Left lung (tissue), 10 donors: Measurements from ENCODE around the gene MED26. TPM values are rescaled to one million over a fixed set of nuclear protein-coding genes. Genes with fewer than 3 reads are reported as not detected.
A peak's percentile ranks its signal among the peaks of the same experiment; 100 is the strongest.

ENCODE experiments used
- ATAC-seq: fragments of 200-7000 bp; cut with Tn5 transposase; one replicate; pipeline ENCODE4 v1.9.1; 2020; ENCODE audit warnings: moderate library complexity
- DNase-seq, 4 donors: peaks; one replicate each; pipeline ENCODE4 v3.0.0-alpha.2; 2013 to 2020
- H3K27ac ChIP-seq, 2 donors: fragments of 200-600 bp; sonication (generic) in 1 of 2; one replicate each; pipeline versions ENCODE4 v1.5.0 to v1.8.0; 2020 to 2021
- H3K27me3 ChIP-seq, 2 donors: fragments of 200-600 bp; sonication (generic) in 1 of 2; one replicate each; pipeline versions ENCODE4 v1.5.0 to v1.8.0; 2020 to 2021
- H3K36me3 ChIP-seq, 2 donors: fragments of 200-600 bp; sonication (generic) in 1 of 2; one replicate each; pipeline versions ENCODE4 v1.5.0 to v1.8.0; 2020 to 2021
- H3K4me1 ChIP-seq, 2 donors: fragments of 200-600 bp; one replicate each; pipeline ENCODE4 v1.8.0; 2021
- H3K4me3 ChIP-seq, 2 donors: fragments of 200-600 bp; sonication (generic) in 1 of 2; one replicate each; pipeline versions ENCODE4 v1.5.0 to v1.8.0; 2020 to 2021; ENCODE audit warnings: mild to moderate bottlenecking in 1 of 2
- H3K9me3 ChIP-seq, 2 donors: fragments of 200-600 bp; sonication (generic) in 1 of 2; one replicate each; pipeline versions ENCODE4 v1.5.0 to v1.8.0; 2020 to 2021
- intact Hi-C, 2 donors: fragments of 100-400 bp; cut with DNase I; formaldehyde crosslinking; loops; one replicate each; pipeline versions ENCODE4 v1.11.2 to v1.14.2; 2022
- polyA plus RNA-seq, 6 donors: library from polyadenylated mRNA; unstranded; fragments of 120-200 nt; gene quantifications; one replicate each; pipeline ENCODE4 v1.2.1, GENCODE V29; 2013; ENCODE audit not compliant: insufficient read length in 6 of 6
- total RNA-seq, 2 donors: library from RNA; stranded (reverse); fragmentation: NEBNext Ultra II Directional; extraction: Animal tissue kit (Norgen Biotek cat#: 25700); gene quantifications; one replicate each; pipeline ENCODE4 v1.2.1, GENCODE V29; 2021
- TF ChIP-seq, protein P1 (sequence below), 2 donors: fragments of 200-600 bp; sonication (generic) in 1 of 2; IDR thresholded peaks; one replicate each; pipeline versions ENCODE4 v1.5.0 to v1.8.0; 2021; ENCODE audit warnings: antibody characterized with exemption in 2 of 2
- donor health status: DM: no; HTN: yes; CAD: no.
- donor health status: DM: no; HTN: no; CAD: no.

Gene MED26
- total and polyA plus RNA-seq, 8 donors = 7.0 to 10.3 (median 8.8) TPM

DNA sequence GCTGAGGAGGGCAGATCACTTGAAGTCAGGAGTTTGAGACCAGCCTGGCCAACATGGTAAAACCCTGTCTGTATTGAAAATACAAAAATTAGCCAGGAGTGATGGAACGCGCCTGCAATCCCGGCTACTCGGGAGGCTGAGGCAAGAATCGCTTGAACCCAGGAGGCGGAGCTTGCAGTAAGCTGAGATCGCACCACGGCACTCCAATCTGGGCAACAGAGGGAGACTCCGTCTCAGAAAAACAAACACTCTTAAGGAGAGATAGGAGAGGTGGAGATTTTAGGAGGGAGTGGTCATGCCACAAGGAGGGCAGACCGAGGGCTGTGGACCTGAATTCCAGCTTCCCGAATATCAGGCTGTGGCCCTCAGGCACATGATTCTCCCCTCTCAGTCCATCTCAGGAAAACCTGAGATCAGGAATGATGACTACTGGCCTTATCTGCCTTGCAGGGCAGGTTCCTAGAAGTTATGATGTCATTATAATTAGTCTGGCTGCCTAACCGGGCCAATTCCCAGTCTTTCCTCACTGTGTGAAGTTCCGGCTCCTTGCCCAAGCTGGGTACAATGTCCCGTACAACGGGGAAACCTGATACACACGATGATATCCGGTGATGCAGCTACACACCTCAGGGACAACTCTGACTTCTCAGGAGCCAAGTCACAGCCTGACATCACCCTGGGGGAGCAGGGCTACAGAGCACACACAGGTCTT is 58.2 kb downstream of the MED26 start:
- H3K27me3 ChIP-seq = no peaks in the 10 kb centered on the region
- DNase-seq (peak in 1 of 4 donors; percentile 70), ATAC-seq (peak; percentile 47)
- H3K27ac ChIP-seq = peak overlapping the region; percentile 45 to 76
- peaks cover 35 to 61% of the 10 kb centered on the region in 2 donors for H3K4me1 ChIP-seq
- intact Hi-C loops = loop anchor here in 1 of 2 donors (10.0 kb wide), 1 partner anchor 55 kb away; the partner anchor contains the start of gene MED26
- TF ChIP-seq, protein P1, sequence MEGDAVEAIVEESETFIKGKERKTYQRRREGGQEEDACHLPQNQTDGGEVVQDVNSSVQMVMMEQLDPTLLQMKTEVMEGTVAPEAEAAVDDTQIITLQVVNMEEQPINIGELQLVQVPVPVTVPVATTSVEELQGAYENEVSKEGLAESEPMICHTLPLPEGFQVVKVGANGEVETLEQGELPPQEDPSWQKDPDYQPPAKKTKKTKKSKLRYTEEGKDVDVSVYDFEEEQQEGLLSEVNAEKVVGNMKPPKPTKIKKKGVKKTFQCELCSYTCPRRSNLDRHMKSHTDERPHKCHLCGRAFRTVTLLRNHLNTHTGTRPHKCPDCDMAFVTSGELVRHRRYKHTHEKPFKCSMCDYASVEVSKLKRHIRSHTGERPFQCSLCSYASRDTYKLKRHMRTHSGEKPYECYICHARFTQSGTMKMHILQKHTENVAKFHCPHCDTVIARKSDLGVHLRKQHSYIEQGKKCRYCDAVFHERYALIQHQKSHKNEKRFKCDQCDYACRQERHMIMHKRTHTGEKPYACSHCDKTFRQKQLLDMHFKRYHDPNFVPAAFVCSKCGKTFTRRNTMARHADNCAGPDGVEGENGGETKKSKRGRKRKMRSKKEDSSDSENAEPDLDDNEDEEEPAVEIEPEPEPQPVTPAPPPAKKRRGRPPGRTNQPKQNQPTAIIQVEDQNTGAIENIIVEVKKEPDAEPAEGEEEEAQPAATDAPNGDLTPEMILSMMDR (IDR thresholded peaks at IDR 0.05) = no peak
- H3K4me3 ChIP-seq = no peak overlapping the region
- no peaks in the 10 kb centered on the region for H3K9me3 ChIP-seq
- H3K36me3 ChIP-seq = peaks cover 0 to 51% of the 10 kb centered on the region in 2 donors

DNA sequence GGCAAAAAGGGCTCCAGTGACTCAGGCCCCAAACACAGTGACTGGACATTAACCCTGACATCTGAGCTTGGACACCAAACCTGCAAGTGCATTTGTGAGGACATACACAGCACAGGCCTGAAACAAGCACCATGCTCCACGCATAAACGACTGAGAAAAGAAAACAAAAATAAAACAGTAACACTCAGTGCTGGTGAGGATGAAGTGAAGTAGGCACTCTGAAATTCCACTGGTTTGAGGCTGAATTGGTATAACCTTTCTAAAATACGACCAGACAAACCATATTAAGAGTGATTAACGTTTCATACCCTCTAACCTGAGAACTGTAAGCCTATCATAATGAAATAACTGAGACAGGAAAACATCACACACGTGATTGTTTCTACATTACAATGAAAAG is 61.3 kb downstream of the MED26 start:
- no peaks in the 10 kb centered on the region for H3K27me3 ChIP-seq
- peaks cover 0 to 82% of the 10 kb centered on the region in 2 donors for H3K36me3 ChIP-seq
- peaks cover 24 to 42% of the 10 kb centered on the region in 2 donors for H3K4me1 ChIP-seq
- TF ChIP-seq, protein P1 (IDR thresholded peaks at IDR 0.05) = no peak
- DNase-seq (no peak), ATAC-seq (no peak)
- intact Hi-C loops = no loop called here
- no peaks in the 10 kb centered on the region for H3K9me3 ChIP-seq
- H3K27ac ChIP-seq = peak overlapping the region in 1 of 2 donors; percentile 69
- H3K4me3 ChIP-seq = no peak overlapping the region

DNA sequence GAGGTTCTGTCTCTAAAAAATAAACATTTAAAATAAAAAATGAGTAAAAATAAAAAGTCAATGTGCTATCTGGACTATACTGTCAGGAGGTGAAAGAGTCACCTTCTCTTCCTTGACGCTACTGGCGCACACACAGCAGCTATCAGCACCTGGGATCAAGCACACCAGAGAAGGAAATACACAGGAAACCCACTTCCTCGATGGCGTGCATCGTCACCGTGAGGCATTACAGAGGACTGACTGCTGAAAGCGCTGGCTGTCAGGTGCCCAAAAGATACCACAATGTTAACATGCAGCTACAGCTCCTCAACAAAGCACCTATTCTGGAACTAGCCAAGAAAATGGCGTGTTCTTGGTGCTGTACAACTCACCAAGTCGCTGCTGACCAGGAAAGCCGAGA is 61.8 kb downstream of the MED26 start:
- intact Hi-C loops = no loop called here
- DNase-seq (no peak), ATAC-seq (no peak)
- peaks cover 0 to 87% of the 10 kb centered on the region in 2 donors for H3K36me3 ChIP-seq
- H3K27me3 ChIP-seq = no peaks in the 10 kb centered on the region
- no peak overlapping the region for H3K4me3 ChIP-seq
- TF ChIP-seq, protein P1 (IDR thresholded peaks at IDR 0.05) = no peak
- no peaks in the 10 kb centered on the region for H3K9me3 ChIP-seq
- H3K27ac ChIP-seq = peak overlapping the region in 1 of 2 donors; percentile 69
- H3K4me1 ChIP-seq = peaks cover 21 to 37% of the 10 kb centered on the region in 2 donors

DNA sequence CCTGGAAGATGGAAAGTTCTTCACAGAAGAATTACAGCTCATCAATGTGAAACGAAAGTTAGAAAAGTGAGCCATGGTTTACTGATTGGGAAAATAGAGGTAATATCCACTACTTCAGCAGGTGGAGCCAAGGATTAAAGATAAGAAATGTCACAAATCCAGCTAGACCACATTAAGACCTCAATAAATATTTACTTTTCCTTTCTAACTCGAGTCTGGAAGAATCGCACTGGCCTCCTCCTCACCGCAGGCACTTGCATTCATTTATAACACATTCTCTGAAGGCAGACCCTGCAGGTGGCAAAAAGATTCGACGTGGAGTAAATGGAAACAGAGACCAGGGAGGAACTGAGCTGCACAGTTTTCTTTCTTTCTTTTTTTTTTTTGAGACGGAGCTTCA is 63.2 kb downstream of the MED26 start:
- peak; percentile 50 for ATAC-seq
- H3K27ac ChIP-seq = peak overlapping the region; percentile 2 to 51

DNA sequence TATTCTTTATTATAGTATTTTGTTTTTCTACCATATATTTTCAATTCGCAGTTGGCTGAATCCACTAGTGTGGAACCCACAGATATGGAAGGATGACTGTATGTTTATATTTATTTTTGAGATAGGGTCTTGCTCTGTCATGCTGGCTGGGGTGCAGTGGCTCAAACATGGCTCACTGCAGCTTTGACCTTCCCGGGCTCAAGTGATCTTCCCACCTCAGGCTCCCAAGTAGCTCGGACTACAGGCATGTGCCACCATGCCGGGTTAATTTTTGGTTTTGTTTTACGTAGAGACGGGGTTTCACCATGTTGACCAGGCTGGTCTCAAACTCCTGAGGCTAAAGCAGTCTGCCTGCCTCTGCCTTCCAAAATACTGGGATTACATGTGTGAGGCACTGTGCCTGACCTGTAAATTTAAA is 65.4 kb downstream of the MED26 start:
- Histone ChIP-seq H3K4me1 (peaks cover 5 to 18% of the 10 kb centered on the region in 2 donors), H3K27ac (no peak overlapping the region), H3K36me3 (peaks cover 0 to 97% of the 10 kb centered on the region in 2 donors), H3K9me3 (no peaks in the 10 kb centered on the region), H3K27me3 (no peaks in the 10 kb centered on the region), H3K4me3 (no peak overlapping the region)
- TF ChIP-seq, protein P1 (IDR thresholded peaks at IDR 0.05) = no peak
- intact Hi-C loops = no loop called here
- ATAC-seq (no peak), DNase-seq (peak in 1 of 4 donors; percentile 3)

More for the DNA sequence above, 63.2 kb downstream of the MED26 start:
- intact Hi-C loops = no loop called here
- no peak overlapping the region for H3K4me3 ChIP-seq
- H3K27me3 ChIP-seq = no peaks in the 10 kb centered on the region
- H3K36me3 ChIP-seq = peaks cover 0 to 100% of the 10 kb centered on the region in 2 donors
- DNase-seq = peak in 2 of 4 donors; percentile 7 to 57
- peaks cover 13 to 24% of the 10 kb centered on the region in 2 donors for H3K4me1 ChIP-seq
- TF ChIP-seq, protein P1 (IDR thresholded peaks at IDR 0.05) = no peak
- H3K9me3 ChIP-seq = no peaks in the 10 kb centered on the region
